Raji (cell line): Measurements from ENCODE around the gene OR7G1.

Experiments used
- POLR2A ChIP-seq: IDR thresholded peaks from 2 replicates; pipeline ENCODE4 v1.6.1; 2011; ENCODE audit warnings: low read depth, low read length, control low read depth; ENCODE audit not compliant: insufficient read depth

Gene OR7G1

DNA sequence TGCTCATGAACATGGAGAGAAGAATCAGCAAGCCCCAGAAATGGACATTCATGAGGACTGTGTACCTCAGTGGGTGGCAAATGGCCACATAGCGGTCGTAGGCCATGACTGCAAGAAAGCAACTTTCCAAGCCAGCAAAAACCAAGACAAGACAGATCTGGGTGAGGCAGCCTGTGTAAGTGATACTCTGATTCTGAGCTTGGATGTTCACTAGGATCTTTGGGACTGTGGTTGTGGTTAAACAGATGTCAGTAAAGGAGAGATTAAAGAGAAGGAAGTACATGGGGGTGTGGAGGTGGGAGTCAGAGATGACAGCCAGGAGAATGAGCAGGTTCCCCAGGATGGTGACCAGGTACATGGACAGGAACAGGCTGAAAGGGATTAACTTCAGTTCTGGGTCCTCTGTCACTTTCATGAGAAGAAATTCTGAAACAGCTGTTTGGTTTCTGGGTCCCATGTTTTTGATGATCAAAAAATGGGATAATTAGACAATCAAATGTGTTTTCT is at the start of gene OR7G1:
Gene OR7G1 (minus strand): TSS at position 457 of the 507 bp plus-strand sequence. CDS start 0 bp downstream, at position 457.
- TF ChIP-seq POLR2A: no peak

DNA sequence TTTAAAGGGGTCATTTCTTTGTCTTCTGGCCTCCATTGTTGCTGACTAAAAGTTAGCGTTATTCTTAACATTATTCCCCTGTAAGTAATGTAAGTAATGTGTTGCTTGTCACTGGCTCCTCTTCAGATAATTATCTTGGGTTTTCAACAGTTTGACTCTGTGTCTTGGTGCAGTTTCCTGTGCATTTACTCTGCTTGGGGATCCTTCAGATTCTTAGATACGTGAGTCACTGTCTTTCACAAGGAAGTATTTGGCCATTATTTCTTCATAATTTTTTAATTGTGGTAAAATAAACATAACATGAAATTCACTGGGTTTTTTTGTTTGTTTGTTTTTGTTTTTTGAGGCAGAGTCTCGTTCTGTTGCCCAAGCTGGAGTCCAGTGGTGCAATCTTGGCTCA is 49.7 kb upstream of the OR7G1 start:
- no peak for TF ChIP-seq POLR2A

- no peak for TF ChIP-seq POLR2A
These were observed 45.9 kb upstream of the OR7G1 start for GRCh38 chr19:9161427-9161826.

DNA sequence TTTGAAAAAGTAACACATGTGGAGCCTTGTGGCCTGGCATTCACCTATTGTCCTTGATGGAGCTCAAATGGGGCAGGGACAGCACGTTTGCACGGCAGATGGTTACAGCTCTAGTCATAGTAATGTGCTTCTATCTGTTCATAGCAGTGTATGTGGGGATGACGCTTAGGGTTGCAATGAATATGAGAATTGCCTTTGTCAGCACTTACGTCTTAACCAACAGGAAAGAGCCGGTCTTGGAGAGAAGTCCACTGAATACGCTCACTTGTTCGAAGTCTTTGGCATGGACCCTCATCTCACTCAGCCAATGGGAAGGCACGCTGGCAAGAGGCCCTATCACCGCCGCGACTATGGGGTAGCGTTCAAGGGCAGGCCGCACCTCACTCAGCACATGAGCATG is 44.3 kb upstream of the OR7G1 start:
- TF ChIP-seq POLR2A: no peak

- TF ChIP-seq POLR2A: no peak
These were observed 40.7 kb upstream of the OR7G1 start for GRCh38 chr19:9156304-9156703.

DNA sequence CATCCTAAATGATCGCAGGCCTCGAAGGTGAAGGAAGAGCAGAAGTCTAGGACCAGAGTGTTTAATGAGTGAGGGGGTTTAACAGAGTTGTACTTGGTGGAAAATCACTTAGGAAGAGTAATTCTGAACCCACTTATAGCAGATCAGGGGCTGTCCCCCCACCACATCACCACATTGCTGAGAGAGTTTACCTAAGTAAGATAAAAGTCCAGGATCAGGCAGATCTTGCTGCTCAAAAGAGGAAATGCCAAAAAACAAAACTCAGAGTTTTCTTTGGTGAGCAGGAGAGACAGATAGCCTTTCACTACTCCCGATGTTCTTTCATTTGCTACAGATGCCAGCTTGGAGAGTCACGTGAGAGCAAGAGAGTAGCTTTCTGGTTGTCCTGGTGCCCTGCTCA is 40.0 kb upstream of the OR7G1 start:
- no peak for TF ChIP-seq POLR2A

- TF ChIP-seq POLR2A: no peak
These were observed 35.8 kb upstream of the OR7G1 start for GRCh38 chr19:9151367-9151766.

DNA sequence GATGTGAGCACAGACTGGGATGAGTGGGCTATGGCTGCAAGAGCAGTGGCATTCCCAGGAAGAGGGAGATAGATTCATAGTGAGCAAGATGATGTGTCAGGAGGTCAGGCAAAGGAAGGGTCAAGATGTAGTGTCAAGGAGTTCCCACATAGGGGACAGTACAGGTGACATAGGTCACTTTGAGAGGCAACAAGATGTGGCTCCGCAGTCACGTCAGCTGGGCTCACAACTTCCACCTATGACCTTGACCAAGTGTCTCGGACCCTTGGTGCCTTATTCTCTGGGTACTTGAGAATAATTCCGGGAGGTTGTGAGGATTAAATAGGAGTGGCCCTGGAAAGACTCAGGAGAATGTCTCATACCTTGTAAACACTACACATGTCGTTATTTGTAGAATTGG is 35.1 kb upstream of the OR7G1 start:
- no peak for TF ChIP-seq POLR2A

DNA sequence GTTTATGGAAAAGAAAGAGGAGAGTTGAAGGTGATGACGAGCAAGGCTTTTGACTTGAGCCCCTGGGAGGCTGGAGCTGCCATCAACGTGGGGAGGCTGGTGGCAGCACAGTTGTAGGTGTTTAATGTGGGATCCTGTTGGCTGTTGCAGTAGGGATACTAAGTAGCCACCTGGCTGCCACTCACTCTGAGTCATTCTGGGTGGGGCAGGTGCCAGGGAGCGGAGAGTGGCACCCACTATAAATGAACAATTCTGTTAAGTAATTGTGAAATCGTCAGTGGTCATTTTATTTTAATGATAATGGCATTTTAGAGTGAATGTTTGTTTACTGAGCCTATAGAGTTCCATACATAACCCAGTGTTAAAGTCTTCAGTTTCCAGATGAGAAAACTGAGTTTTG is 34.4 kb upstream of the OR7G1 start:
- no peak for TF ChIP-seq POLR2A

DNA sequence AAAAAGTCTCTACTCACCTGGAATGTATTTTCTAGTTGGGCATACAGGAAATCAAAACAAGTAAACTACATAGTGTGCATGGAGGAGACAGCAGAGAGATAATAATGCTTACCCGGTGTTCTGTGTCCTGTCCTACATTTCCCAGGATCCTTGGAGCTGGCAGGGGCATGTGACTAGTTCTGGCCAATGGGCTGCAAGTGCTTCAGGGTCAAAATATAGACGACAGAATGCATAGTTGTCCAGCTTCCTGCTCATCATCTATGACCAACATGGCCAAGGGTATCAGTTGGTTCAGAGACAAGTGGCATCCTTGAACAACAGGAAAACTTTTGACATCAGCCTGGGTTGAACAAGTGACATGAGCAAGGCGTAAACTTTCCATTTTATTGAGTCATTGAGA is 33.1 kb upstream of the OR7G1 start:
- no peak for TF ChIP-seq POLR2A

DNA sequence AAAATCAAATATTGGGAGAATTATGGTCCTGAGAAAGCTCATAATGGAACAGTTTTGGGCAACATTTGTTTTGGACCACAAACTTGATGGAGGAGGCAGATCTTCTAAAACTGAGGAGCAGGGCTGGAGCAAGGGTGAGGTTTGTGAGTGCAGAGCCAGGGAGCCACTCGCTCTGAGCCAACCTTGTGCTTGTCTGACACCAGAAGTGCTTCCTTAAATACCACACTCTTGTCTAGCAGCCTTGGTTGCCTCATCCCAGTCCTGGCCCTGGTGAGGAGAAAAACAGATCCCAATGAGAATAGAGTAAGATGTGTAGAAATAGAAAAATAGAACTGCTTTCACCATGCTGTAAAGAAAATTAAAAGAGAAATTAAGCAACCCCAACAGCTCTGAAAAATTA is 31.3 kb upstream of the OR7G1 start:
- no peak for TF ChIP-seq POLR2A

DNA sequence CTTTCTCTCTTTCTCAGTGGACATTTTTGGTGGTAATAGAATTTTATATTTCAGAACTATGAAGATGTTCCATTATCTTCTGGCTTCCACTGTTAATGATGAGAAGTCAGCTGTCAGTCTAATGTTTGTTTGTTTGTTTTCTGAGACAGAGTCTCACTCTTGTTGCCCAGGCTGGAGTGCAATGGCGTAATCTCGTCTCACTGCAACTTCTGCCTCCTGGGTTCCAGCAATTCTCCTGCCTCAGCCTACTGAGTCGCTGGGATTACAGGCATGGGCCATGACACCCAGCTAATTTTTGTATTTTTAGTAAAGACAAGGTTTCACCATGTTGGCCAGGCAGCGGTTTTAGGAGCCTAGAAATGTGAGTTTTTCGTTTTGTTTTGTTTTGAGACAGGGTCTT is 29.4 kb upstream of the OR7G1 start:
- TF ChIP-seq POLR2A: no peak

DNA sequence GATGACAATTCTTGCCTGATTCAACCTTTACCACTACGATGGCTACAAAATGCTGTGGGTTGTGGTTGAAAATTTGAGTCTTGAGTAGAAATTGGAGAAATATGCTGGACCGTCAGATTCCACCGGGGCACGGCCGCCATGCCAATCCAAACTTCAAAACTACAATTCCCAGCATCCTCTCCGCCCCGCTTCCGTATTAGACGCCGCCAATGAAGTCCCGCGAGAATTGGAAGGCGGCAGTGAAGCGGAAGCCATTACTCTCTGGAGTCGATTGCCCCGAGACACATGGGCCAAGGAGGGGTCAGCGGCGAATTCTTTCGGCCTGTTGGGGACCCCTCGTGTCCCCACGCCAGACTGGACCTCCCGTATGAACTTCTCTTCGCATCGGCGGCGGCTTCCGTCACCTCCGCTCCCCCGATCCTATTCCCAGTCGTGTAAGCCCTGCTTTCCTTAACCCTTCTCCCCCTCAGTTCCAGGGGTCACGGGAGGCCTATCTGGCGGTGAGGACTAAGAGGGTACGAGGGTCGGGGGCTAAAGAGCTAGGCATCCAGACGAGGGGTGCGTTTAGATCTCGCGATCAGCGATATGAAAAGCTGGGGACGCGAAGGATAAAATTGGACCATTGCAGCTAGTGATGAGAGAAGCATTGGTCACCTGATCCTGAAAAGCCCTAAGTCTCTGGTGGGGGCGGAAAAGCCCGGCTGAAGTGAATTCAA is 24.8 kb upstream of the OR7G1 start, which contains the start of gene ZNF317:
Gene ZNF317 (plus strand): TSS at position 239 of the 716 bp plus-strand sequence. CDS start 15,620 bp downstream, outside the sequence.
- peak; percentile 84 for TF ChIP-seq POLR2A

DNA sequence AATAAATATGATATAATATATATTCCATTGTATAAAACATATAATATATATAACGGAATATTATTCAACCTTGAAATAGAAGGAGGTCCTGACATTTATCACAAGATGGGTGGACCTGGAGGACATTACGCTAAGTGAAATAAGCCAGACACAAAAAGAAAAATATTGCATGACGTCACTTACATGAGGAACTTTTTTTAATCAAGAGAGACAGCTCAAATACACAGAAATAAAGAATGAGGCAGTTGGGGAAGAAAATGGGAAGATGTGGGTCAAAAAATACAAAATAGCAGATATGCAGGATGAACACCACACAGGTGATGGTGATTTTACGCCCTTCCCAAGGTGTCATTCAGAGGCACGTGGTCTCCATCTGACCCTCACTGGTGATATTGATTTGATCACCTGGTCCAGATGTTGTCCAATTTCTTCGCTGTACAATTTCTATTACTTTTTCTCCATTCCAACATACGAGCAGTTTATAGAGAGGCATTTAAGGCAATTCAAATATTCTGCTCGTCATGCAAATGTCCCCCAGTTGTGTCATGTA is 24.1 kb upstream of the OR7G1 start:
- TF ChIP-seq POLR2A: no peak

- TF ChIP-seq POLR2A: no peak
These were observed 16.9 kb upstream of the OR7G1 start for GRCh38 chr19:9132422-9132821.

GRCh38 chr19:9130965-9131364 is 15.4 kb upstream of the OR7G1 start:
- TF ChIP-seq POLR2A: no peak
